SU-DHL-6 (cell line): ENCODE results near the gene CBL.

ENCODE experiments used
- CTCF ChIP-seq: fragments of 200-600 bp; sonication (generic); IDR thresholded peaks from one replicate; pipeline ENCODE4 v1.5.1; 2017; ENCODE audit warnings: antibody characterized with exemption, mild to moderate bottlenecking, low read length, moderate library complexity; ENCODE audit not compliant: insufficient read depth, poor library complexity, severe bottlenecking
- EZH2phosphoT487 ChIP-seq: fragments of 200-600 bp; sonication (generic), shearing (Covaris generic); conservative IDR thresholded peaks from 2 replicates; pipeline ENCODE4 v1.6.1; 2018; ENCODE audit warnings: mild to moderate bottlenecking, antibody characterized with exemption, low read length, moderate library complexity, mixed read lengths

GRCh38 chr11:119161871-119162270 is 44.3 kb upstream of the CBL start:
- TF ChIP-seq CTCF (no peak), EZH2phosphoT487 (no peak)
